Calu3 (cell line): ENCODE results near the gene P2RX2. TPM values are rescaled to one million over a fixed set of nuclear protein-coding genes. Genes with fewer than 3 reads are reported as not detected.

ENCODE experiments used
- BruUV-seq: library from RNA; stranded (reverse); fragments of 400-500 nt; replicated peaks from 2 replicates; lab custom pipeline; 2021; lab: Mats Ljungman, UMichigan
- CTCF ChIA-PET: fragments of 300-600 bp; sonication (Branson Sonifier 250); formaldehyde crosslinking; loops from one replicate; lab custom pipeline; 2022; ENCODE audit warnings: antibody characterized with exemption; lab: Charles Lee
- DNase-seq: peaks from one replicate; pipeline ENCODE4 v3.0.0; 2022
- H3K27ac Mint-ChIP-seq: one replicate; pipeline ENCODE4 v1.8.0; 2022; ENCODE audit warnings: mixed read lengths; ENCODE audit not compliant: unreplicated experiment
- H3K27me3 Mint-ChIP-seq: one replicate; pipeline ENCODE4 v1.8.0; 2022; ENCODE audit warnings: mixed read lengths; ENCODE audit not compliant: unreplicated experiment
- H3K36me3 Mint-ChIP-seq: one replicate; pipeline ENCODE4 v1.8.0; 2022; ENCODE audit warnings: mild to moderate bottlenecking, moderate library complexity, mixed read lengths; ENCODE audit not compliant: insufficient read depth, unreplicated experiment
- H3K4me1 Mint-ChIP-seq: one replicate; pipeline ENCODE4 v1.8.0; 2022; ENCODE audit warnings: mild to moderate bottlenecking, low read depth, mixed read lengths; ENCODE audit not compliant: unreplicated experiment
- H3K4me3 Mint-ChIP-seq: one replicate; pipeline ENCODE4 v1.8.0; 2022; ENCODE audit warnings: mild to moderate bottlenecking, low read depth, moderate library complexity, mixed read lengths; ENCODE audit not compliant: unreplicated experiment
- H3K9me3 Mint-ChIP-seq: one replicate; pipeline ENCODE4 v1.8.0; 2022; ENCODE audit warnings: low read depth, mixed read lengths; ENCODE audit not compliant: unreplicated experiment
- intact Hi-C: fragments of 100-400 bp; cut with micrococcal nuclease; formaldehyde crosslinking; loops from one replicate; pipeline ENCODE4 v1.10.0; 2022; ENCODE audit not compliant: unreplicated experiment
- total RNA-seq: library from RNA; stranded (reverse); gene quantifications from 2 replicates; pipeline ENCODE4 v1.2.3, GENCODE V29; 2022
- TF ChIP-seq, protein P1 (sequence below): fragments of 200-600 bp; IDR thresholded peaks from one replicate; pipeline ENCODE4 v1.8.0; 2022; ENCODE audit warnings: antibody characterized with exemption; ENCODE audit not compliant: unreplicated experiment

The P2RX2 gene
- total RNA-seq, 1 experiment from 2014 or later, result not detected

DNA sequence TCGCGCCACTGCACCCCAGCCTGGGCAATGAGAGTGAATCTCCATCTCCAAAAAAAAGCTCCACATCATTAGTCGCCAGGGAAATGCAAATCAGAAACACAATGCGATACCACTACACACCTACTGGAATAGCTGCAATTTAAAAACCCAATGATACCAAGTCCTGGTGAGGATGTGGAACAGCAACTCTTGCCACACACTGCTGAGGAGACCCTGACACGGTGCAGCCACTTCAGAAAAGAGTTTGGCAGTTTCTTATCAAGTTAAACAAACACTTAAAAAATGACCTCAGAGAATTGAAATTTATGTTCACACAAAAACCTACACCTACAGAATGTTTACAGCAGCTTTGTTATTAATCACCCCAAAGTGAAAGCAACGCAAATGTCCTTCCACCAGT, 12.1 kb downstream of the P2RX2 start:
- CTCF ChIA-PET, result no interaction called here
- no peaks in the 10 kb centered on the region for H3K9me3 Mint-ChIP-seq
- no peak overlapping the region for H3K4me3 Mint-ChIP-seq
- H3K27me3 Mint-ChIP-seq, result no peaks in the 10 kb centered on the region
- no TSS peak for BruUV-seq
- peaks cover 54% of the 10 kb centered on the region for H3K36me3 Mint-ChIP-seq
- no peak overlapping the region for H3K27ac Mint-ChIP-seq
- no peak for DNase-seq
- TF ChIP-seq, protein P1, sequence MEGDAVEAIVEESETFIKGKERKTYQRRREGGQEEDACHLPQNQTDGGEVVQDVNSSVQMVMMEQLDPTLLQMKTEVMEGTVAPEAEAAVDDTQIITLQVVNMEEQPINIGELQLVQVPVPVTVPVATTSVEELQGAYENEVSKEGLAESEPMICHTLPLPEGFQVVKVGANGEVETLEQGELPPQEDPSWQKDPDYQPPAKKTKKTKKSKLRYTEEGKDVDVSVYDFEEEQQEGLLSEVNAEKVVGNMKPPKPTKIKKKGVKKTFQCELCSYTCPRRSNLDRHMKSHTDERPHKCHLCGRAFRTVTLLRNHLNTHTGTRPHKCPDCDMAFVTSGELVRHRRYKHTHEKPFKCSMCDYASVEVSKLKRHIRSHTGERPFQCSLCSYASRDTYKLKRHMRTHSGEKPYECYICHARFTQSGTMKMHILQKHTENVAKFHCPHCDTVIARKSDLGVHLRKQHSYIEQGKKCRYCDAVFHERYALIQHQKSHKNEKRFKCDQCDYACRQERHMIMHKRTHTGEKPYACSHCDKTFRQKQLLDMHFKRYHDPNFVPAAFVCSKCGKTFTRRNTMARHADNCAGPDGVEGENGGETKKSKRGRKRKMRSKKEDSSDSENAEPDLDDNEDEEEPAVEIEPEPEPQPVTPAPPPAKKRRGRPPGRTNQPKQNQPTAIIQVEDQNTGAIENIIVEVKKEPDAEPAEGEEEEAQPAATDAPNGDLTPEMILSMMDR, result no peak
- intact Hi-C loops, result no loop called here
- no peaks in the 10 kb centered on the region for H3K4me1 Mint-ChIP-seq

DNA sequence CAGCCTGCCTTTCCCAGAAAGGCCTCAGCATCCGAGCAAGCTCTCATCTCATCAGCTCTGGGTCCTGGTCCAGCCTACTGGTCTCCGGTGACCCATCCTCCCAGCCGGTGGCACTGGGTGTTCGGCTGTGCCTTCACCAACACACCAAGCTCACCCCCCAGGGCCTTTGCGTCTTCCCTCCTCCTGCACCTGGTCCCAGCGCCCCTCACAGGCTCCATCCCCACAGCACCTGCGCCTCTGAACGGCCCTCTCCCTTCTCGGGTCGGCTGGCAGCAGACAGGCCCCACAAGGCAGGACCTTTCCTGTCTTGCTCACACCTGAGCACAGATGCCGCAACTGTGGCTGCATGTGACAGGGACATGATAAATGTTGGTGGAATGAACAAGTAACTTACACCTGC, 13.1 kb downstream of the P2RX2 start:
- intact Hi-C loops, result no loop called here
- Mint-ChIP-seq H3K36me3 (peaks cover 56% of the 10 kb centered on the region), H3K27me3 (no peaks in the 10 kb centered on the region), H3K4me1 (no peaks in the 10 kb centered on the region), H3K27ac (no peak overlapping the region), H3K9me3 (no peaks in the 10 kb centered on the region), H3K4me3 (no peak overlapping the region)
- TF ChIP-seq, protein P1, result no peak
- CTCF ChIA-PET, result interaction anchor here (1.4 kb wide), 1 partner anchor 17 kb away, joined by 3 read pairs; no protein-coding TSS in a partner anchor
- no TSS peak for BruUV-seq
- no peak for DNase-seq

DNA sequence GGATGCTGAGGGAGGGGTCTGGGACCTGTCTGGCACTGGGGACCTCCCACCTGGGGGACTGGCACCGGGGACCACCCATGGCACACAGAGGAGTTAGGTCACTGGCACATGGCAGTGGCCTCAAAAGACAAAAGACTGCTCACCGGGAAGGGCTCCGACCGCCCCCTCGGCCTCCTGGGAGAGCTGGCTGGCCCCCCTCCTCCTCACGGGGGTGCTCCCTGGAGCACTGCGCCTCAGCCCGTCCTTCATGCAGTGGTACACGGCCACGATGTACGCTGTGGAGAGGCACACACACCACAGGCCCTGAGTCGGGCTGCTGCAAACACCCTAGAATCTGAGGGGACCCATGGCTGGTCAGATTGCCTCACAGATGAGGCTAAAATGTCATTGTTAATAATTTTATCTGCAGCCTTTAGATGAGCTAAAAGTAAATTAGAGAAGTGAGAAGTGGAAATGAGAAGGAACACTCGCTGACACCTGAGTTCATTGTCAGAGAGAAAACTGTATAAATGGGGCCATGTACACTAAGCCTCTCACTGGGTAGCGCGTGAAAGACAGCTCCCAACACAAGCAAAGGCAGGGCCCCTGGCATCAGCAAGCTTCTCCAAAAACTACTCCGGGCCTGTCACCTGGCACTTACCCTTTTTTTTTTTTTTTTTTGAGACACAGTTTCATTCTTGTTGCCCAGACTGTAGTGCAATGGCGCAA, 14.1 kb downstream of the P2RX2 start:
- no peak for DNase-seq
- no peaks in the 10 kb centered on the region for H3K27me3 Mint-ChIP-seq
- H3K36me3 Mint-ChIP-seq, result peaks cover 56% of the 10 kb centered on the region
- TF ChIP-seq, protein P1, result no peak
- intact Hi-C loops, result no loop called here
- no peaks in the 10 kb centered on the region for H3K4me1 Mint-ChIP-seq
- H3K27ac Mint-ChIP-seq, result no peak overlapping the region
- CTCF ChIA-PET, result interaction anchor here (0.7 to 1.4 kb wide), 2 partner anchors 18 to 442 kb away, joined by 3 to 7 read pairs; no protein-coding TSS in a partner anchor
- BruUV-seq, result no TSS peak
- H3K4me3 Mint-ChIP-seq, result no peak overlapping the region
- H3K9me3 Mint-ChIP-seq, result no peaks in the 10 kb centered on the region

GRCh38 chr12:132633398-132633797, 14.8 kb downstream of the P2RX2 start:
- BruUV-seq, result no TSS peak
- intact Hi-C loops, result no loop called here
- H3K9me3 Mint-ChIP-seq, result no peaks in the 10 kb centered on the region
- H3K27ac Mint-ChIP-seq, result no peak overlapping the region
- peaks cover 58% of the 10 kb centered on the region for H3K36me3 Mint-ChIP-seq
- H3K4me1 Mint-ChIP-seq, result no peaks in the 10 kb centered on the region
- CTCF ChIA-PET, result no interaction called here
- H3K27me3 Mint-ChIP-seq, result no peaks in the 10 kb centered on the region
- TF ChIP-seq, protein P1, result no peak
- DNase-seq, result no peak
- H3K4me3 Mint-ChIP-seq, result no peak overlapping the region
